Measurements from ENCODE around the gene CACNA2D3. TPM values are rescaled to one million over a fixed set of nuclear protein-coding genes. Genes with fewer than 3 reads are reported as not detected.

The CACNA2D3 gene
- total RNA-seq, 2 donors from 2014 or later = 0.97 TPM; not detected in 1

DNA sequence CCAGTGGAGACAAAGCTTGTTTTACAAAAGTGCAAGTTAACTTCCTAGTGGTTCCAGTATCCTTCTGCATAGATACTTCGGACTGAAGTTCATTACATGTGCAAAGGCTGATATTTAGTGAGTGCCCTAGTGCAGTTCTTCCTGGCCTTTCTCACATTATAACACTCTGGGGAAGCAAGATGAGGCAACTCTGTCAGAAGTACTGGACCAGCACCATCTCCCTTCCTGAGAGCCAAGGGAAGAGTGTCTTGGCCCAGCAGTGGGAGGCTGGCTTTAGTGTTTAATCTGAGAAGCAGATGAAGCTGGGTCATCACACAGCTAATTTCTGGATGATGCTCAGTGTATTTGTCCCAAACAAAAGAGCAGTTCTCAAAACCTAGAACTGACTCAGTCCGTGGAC is 397.7 kb downstream of the CACNA2D3 start:
- H3K4me3 ChIP-seq (ENCODE audit: low read length) = no peak overlapping the region
- no peaks in the 10 kb centered on the region for H3K9me3 ChIP-seq (ENCODE audit: control insufficient read depth, low read length)
- no peak overlapping the region for H3K9ac ChIP-seq (ENCODE audit: extremely low read depth, low read length, poor library complexity, severe bottlenecking)
- H3K36me3 ChIP-seq (ENCODE audit: control insufficient read depth, insufficient read depth, low read length) = no peaks in the 10 kb centered on the region
- DNase-seq = no peak
- H3K4me3 Mint-ChIP-seq = no peak overlapping the region
- no peak overlapping the region for H3K27ac ChIP-seq (ENCODE audit: low read depth, low read length)
- peaks cover 1% of the 10 kb centered on the region for H3K27me3 Mint-ChIP-seq (ENCODE audit: insufficient read depth)
- no peak overlapping the region for H3K27ac Mint-ChIP-seq
- TF ChIP-seq, protein P1, sequence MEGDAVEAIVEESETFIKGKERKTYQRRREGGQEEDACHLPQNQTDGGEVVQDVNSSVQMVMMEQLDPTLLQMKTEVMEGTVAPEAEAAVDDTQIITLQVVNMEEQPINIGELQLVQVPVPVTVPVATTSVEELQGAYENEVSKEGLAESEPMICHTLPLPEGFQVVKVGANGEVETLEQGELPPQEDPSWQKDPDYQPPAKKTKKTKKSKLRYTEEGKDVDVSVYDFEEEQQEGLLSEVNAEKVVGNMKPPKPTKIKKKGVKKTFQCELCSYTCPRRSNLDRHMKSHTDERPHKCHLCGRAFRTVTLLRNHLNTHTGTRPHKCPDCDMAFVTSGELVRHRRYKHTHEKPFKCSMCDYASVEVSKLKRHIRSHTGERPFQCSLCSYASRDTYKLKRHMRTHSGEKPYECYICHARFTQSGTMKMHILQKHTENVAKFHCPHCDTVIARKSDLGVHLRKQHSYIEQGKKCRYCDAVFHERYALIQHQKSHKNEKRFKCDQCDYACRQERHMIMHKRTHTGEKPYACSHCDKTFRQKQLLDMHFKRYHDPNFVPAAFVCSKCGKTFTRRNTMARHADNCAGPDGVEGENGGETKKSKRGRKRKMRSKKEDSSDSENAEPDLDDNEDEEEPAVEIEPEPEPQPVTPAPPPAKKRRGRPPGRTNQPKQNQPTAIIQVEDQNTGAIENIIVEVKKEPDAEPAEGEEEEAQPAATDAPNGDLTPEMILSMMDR (conservative IDR thresholded peaks at IDR 0.05) = no peak
- no peaks in the 10 kb centered on the region for H3K4me1 ChIP-seq (ENCODE audit: control insufficient read depth, insufficient read depth, low read length)
- no peaks in the 10 kb centered on the region for H3K27me3 ChIP-seq (ENCODE audit: control insufficient read depth, insufficient read depth, low read length, poor library complexity, severe bottlenecking)
- 86 to 100% methylated on average over 2 of the region's 2 CpGs for WGBS, 2 experiments (ENCODE audit: insufficient coverage in 1 of 2, insufficient read length in 1 of 2)
- no peaks in the 10 kb centered on the region for H3K4me1 Mint-ChIP-seq
- H3K9me3 Mint-ChIP-seq = no peaks in the 10 kb centered on the region
- no peaks in the 10 kb centered on the region for H3K36me3 Mint-ChIP-seq (ENCODE audit: low read depth)

DNA sequence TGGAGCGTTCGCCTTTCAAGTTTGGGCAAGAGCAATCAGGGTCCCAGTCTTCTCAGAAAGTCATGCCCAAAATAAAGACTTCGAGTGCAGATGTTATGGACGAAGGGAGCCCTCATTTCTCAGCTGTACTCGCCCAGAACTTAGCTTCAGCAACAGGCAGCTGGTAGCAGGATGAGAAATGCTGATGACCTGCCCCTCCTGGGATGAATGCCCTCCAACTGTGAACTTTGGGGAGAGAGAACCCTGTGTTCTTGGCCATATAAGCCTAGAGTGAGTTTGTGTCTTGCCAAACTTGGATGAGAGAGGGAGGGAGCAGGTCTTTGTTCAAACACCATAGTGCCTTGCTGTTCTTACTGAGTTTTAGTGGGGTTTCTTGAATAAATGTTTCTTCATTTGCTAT is 405.2 kb downstream of the CACNA2D3 start:
- Histone ChIP-seq H3K9me3 (ENCODE audit: control insufficient read depth, low read length) (no peaks in the 10 kb centered on the region), H3K36me3 (ENCODE audit: control insufficient read depth, insufficient read depth, low read length) (no peaks in the 10 kb centered on the region), H3K27ac (ENCODE audit: low read depth, low read length) (no peak overlapping the region), H3K4me1 (ENCODE audit: control insufficient read depth, insufficient read depth, low read length) (no peaks in the 10 kb centered on the region), H3K27me3 (ENCODE audit: control insufficient read depth, insufficient read depth, low read length, poor library complexity, severe bottlenecking) (no peaks in the 10 kb centered on the region), H3K4me3 (ENCODE audit: low read length) (no peak overlapping the region), H3K9ac (ENCODE audit: extremely low read depth, low read length, poor library complexity, severe bottlenecking) (no peak overlapping the region)
- no peak overlapping the region for H3K4me3 Mint-ChIP-seq
- TF ChIP-seq, protein P1 (conservative IDR thresholded peaks at IDR 0.05) = no peak
- H3K27ac Mint-ChIP-seq = no peak overlapping the region
- H3K27me3 Mint-ChIP-seq (ENCODE audit: insufficient read depth) = peaks cover 1% of the 10 kb centered on the region
- H3K4me1 Mint-ChIP-seq = no peaks in the 10 kb centered on the region
- no peaks in the 10 kb centered on the region for H3K9me3 Mint-ChIP-seq
- WGBS, 2 experiments (ENCODE audit: insufficient coverage in 1 of 2, insufficient read length in 1 of 2) = 85 to 93% methylated on average over 5 of the region's 5 CpGs
- DNase-seq = no peak
- no peaks in the 10 kb centered on the region for H3K36me3 Mint-ChIP-seq (ENCODE audit: low read depth)

DNA sequence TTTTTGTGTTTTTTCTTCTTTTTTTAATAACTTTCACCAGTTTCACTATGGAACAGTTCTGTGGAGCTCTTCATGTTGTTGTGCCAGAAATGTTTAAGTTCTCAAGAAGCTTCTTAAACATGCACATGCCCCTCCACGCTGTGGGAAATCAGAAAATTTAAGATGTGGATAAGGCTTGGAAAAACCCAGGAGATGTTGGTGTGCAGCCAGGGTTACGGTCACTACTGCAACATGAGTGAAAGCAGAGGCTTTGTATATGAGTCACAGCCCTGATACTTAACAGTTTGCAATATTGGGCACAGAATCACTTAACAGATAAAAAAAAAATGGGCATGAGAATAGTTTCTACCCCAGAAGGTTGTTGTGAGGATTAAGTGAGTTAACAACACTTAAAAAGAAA is 405.6 kb downstream of the CACNA2D3 start:
- TF ChIP-seq, protein P1 (conservative IDR thresholded peaks at IDR 0.05) = no peak
- Histone ChIP-seq H3K36me3 (ENCODE audit: control insufficient read depth, insufficient read depth, low read length) (no peaks in the 10 kb centered on the region), H3K9ac (ENCODE audit: extremely low read depth, low read length, poor library complexity, severe bottlenecking) (no peak overlapping the region), H3K9me3 (ENCODE audit: control insufficient read depth, low read length) (no peaks in the 10 kb centered on the region), H3K27ac (ENCODE audit: low read depth, low read length) (no peak overlapping the region), H3K4me3 (ENCODE audit: low read length) (no peak overlapping the region), H3K4me1 (ENCODE audit: control insufficient read depth, insufficient read depth, low read length) (no peaks in the 10 kb centered on the region), H3K27me3 (ENCODE audit: control insufficient read depth, insufficient read depth, low read length, poor library complexity, severe bottlenecking) (no peaks in the 10 kb centered on the region)
- WGBS, 2 experiments (ENCODE audit: insufficient coverage in 1 of 2, insufficient read length in 1 of 2) = 83 to 92% methylated on average over 2 of the region's 2 CpGs
- Mint-ChIP-seq H3K4me3 (no peak overlapping the region), H3K27ac (no peak overlapping the region), H3K9me3 (no peaks in the 10 kb centered on the region), H3K36me3 (ENCODE audit: low read depth) (no peaks in the 10 kb centered on the region), H3K4me1 (no peaks in the 10 kb centered on the region), H3K27me3 (ENCODE audit: insufficient read depth) (peaks cover 3% of the 10 kb centered on the region)
- no peak for DNase-seq

Data from endodermal cell (in vitro differentiated cells).